ENCODE results near the gene CEACAM16.

DNA sequence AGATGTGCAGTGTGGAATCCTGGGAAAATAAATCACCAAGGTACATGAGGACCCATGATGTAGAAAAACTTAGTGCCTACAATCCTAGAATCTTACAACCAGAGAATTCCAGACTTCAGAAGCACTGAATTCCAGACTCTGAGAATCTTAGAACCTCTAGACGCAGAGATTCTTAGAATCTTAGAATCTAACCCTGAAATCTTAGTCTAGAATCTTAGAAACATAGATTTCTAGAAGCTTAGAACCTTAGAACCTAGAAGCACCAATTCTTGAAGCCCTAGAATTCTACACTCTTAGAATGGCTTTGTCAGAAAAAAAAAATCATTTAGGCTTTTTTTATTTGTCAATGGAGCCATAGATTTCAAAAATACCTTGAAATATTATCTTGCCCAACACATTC, 6.0 kb downstream of the CEACAM16 start:
- TF ChIP-seq, protein P1, sequence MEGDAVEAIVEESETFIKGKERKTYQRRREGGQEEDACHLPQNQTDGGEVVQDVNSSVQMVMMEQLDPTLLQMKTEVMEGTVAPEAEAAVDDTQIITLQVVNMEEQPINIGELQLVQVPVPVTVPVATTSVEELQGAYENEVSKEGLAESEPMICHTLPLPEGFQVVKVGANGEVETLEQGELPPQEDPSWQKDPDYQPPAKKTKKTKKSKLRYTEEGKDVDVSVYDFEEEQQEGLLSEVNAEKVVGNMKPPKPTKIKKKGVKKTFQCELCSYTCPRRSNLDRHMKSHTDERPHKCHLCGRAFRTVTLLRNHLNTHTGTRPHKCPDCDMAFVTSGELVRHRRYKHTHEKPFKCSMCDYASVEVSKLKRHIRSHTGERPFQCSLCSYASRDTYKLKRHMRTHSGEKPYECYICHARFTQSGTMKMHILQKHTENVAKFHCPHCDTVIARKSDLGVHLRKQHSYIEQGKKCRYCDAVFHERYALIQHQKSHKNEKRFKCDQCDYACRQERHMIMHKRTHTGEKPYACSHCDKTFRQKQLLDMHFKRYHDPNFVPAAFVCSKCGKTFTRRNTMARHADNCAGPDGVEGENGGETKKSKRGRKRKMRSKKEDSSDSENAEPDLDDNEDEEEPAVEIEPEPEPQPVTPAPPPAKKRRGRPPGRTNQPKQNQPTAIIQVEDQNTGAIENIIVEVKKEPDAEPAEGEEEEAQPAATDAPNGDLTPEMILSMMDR (IDR thresholded peaks at IDR 0.05 in 2 of 3, conservative IDR thresholded peaks at IDR 0.05 in 1 of 3; ENCODE audit: borderline replicate concordance in 1 of 3, insufficient read depth in 1 of 3, low read depth in 2 of 3, low read length in 2 of 3), result no peak
- TF ChIP-seq JUND (IDR thresholded peaks at IDR 0.05) (no peak), SRF (IDR thresholded peaks at IDR 0.05; ENCODE audit: low read depth) (no peak)

Data from HCT116 (cell line).